Measurements from ENCODE around the gene DUS4L. TPM values are rescaled to one million over a fixed set of nuclear protein-coding genes. Genes with fewer than 3 reads are reported as not detected.

Gene DUS4L
- total RNA-seq, 2 donors from 2014 or later: 9.2 to 12.9 TPM

DNA sequence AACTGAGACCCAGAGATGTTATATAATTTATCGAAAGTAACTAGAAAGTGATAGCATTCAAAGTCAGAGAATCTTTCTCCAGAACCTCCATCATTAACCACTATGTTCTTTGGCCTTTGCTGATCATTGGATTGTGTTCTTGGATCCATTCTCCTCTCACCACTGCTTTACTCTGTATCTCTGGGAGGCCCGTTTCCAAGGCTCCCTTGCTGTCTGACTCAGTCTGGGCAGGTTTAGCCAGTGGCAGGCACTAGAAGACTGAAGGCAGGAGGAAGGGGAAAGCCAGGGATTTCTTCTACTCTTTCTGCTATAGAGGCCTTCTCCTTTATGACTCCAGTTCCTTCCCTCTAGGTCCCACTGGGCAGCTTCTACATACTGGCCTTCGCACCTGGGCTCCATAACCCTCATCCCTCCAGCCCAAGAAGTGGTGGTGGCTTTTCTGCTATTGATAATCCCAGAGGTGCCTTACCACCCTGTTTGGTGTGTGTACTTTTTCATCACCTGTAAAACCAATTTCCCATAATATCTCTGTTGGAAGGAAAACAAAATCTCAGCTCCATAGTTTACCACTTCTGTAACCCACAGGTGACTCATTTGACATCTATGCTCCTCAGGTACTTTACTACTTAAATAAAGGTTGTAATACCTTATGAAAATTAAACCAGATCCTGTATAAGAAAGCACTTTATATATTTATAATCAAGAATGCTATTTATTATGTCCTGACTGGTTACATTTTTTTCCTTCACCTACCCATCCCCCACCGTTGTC is 52.3 kb downstream of the DUS4L start:
- no peaks in the 10 kb centered on the region for H3K27me3 Mint-ChIP-seq
- no peaks in the 10 kb centered on the region for H3K9me3 Mint-ChIP-seq
- H3K36me3 Mint-ChIP-seq (ENCODE audit: low read depth): peaks cover 36% of the 10 kb centered on the region
- peak overlapping the region; percentile 36 for H3K27ac Mint-ChIP-seq
- H3K4me1 Mint-ChIP-seq: no peaks in the 10 kb centered on the region
- ATAC-seq (replicated peaks): no peak
- H3K4me3 Mint-ChIP-seq: no peak overlapping the region

DNA sequence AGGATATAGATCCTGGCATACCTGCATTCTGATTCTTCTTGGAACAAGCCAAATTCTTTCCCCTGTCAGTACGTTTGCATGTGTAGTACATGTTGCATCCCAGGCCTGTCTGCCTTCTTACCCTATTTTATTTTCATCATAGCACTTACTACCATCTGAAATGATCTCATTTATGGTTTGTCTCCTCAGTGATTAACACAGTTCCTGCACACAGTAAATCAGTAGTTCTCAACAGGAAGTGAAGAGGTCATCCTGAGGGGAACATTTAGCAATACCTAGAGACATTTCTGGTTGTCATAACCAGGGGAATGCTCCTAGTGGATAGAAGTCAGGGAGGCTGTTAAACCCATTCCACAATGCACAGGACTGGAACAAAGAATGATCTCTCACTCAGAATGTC is 58.7 kb downstream of the DUS4L start:
- no peaks in the 10 kb centered on the region for H3K36me3 Mint-ChIP-seq (ENCODE audit: low read depth)
- H3K27ac Mint-ChIP-seq: no peak overlapping the region
- peak; percentile 89 for ATAC-seq (replicated peaks)
- no peaks in the 10 kb centered on the region for H3K27me3 Mint-ChIP-seq
- H3K9me3 Mint-ChIP-seq: no peaks in the 10 kb centered on the region
- H3K4me1 Mint-ChIP-seq: no peaks in the 10 kb centered on the region
- H3K4me3 Mint-ChIP-seq: no peak overlapping the region

DNA sequence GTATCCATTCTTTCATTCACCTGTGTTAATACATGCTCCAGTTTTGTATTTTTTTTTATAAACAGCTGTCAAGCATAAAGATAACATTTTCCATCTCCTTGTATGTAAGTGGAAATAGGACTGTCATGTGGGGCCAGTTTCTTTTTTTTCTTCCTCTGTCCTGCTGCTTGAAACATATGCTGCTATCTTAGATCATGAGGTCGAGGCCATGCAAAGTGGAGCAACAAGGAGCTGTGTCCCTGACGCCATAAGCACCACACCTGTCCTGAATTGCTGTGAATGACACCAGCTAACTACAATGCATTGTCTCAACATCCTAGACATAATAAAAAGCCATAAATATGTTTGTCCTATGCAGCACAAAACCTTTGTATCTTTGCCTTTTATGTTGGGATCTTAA is 59.1 kb downstream of the DUS4L start:
- H3K4me1 Mint-ChIP-seq: no peaks in the 10 kb centered on the region
- ATAC-seq (replicated peaks): no peak
- no peaks in the 10 kb centered on the region for H3K36me3 Mint-ChIP-seq (ENCODE audit: low read depth)
- H3K27ac Mint-ChIP-seq: no peak overlapping the region
- H3K9me3 Mint-ChIP-seq: no peaks in the 10 kb centered on the region
- no peak overlapping the region for H3K4me3 Mint-ChIP-seq
- no peaks in the 10 kb centered on the region for H3K27me3 Mint-ChIP-seq

DNA sequence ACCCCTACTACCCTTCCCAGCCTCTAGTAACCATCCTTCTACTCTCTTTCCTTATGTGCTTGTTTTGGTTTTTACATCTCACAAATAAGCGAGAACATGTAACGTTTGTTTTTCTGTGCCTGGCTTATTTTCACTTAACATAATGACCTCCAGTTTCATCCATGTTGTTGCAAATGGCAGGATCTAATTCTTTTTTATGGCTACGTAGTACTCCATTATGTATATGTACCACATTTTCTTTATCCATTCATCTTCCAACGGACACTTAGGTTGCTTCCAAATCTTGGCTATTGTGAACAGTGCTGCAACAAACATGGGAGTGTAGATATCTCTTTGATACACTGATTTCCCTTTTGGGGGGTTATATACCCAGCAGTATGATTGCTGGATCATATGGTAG is 63.2 kb downstream of the DUS4L start:
- no peak overlapping the region for H3K27ac Mint-ChIP-seq
- H3K27me3 Mint-ChIP-seq: no peaks in the 10 kb centered on the region
- no peaks in the 10 kb centered on the region for H3K4me1 Mint-ChIP-seq
- H3K9me3 Mint-ChIP-seq: no peaks in the 10 kb centered on the region
- H3K36me3 Mint-ChIP-seq (ENCODE audit: low read depth): no peaks in the 10 kb centered on the region
- H3K4me3 Mint-ChIP-seq: no peak overlapping the region
- no peak for ATAC-seq (replicated peaks)

Other genes starting within 250 kb of the DUS4L start
- not detected for gene GPR22, start 93.9 kb upstream of the DUS4L start, total RNA-seq
- 10 to 100 TPM; 33.7 to 36.3 TPM for gene COG5, start 51 bp upstream of the DUS4L start, total RNA-seq
- gene BCAP29, start 16.3 kb downstream of the DUS4L start, total RNA-seq: 10 to 100 TPM; 33.3 to 51.6 TPM
- gene SLC26A4, start 96.9 kb downstream of the DUS4L start, total RNA-seq: 10 to 100 TPM; 14.7 to 27.5 TPM
- 10 to 100 TPM; 35.7 to 39.7 TPM for gene CBLL1, start 180.2 kb downstream of the DUS4L start, total RNA-seq
- gene SLC26A3, start 239.3 kb downstream of the DUS4L start, total RNA-seq: not detected

Data from activated T-helper 17 cell treated with anti-CD3 and anti-CD28 coated beads, Interleukin-2, amount 50 U/mL, for 72 hours (primary cell).